ENCODE results near the gene CDCP2.

Gene CDCP2

GRCh38 chr1:54084794-54085193 lies 68.0 kb downstream of the CDCP2 start:
- no peak for DNase-seq
